HG02623 (cell line): Measurements from ENCODE around the gene FAM47A.

Source experiments
- ATAC-seq: cut with Tn5 transposase; IDR thresholded peaks from one replicate; pipeline ENCODE4 v1.9.1; 2021; ENCODE audit warnings: moderate library complexity; ENCODE audit not compliant: unreplicated experiment

FAM47A gene

DNA sequence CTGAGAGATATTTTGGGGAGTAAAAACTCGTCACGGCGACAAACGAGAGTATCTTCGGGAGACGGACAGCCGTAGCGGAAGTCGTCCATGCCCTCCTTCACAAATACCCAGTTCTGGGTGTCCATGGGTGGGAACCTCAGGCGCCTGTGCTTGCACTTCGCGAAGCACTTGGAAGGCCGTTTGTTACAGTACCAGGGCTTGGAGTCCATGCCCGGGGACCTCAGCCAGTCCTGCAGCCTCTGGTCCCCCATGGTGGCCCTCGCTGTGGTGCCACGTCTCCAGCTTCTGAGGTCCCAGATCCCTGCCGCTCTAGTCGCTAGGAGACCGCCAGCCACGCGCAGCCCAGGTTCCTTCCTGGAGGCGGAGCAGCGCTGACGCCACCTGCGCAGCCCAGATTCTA is at the start of gene FAM47A:
TSS of gene FAM47A (minus strand) at position 287 of the 400 bp plus-strand sequence. CDS start at position 251, 36 bp downstream.
- no peak for ATAC-seq

DNA sequence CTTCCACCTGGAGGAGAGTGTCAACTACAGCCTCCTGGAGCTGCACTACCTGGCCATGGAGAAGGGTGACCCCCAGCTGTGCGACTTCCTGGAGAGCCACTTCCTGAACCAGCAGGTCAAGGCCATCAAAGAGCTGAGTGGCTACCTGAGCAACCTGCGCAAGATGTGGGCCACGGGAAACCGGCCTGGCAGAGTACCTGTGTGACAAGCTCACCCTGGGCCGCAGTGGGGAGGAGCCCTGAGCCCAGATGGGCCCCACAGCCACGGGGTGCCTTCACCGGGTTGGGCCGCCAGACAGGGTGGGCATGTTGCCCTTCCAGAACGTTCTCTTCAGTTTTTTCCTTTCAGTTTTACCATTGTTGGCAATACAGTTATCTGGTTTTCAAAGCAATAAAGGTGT is 15.2 kb upstream of the FAM47A start:
- ATAC-seq = no peak

DNA sequence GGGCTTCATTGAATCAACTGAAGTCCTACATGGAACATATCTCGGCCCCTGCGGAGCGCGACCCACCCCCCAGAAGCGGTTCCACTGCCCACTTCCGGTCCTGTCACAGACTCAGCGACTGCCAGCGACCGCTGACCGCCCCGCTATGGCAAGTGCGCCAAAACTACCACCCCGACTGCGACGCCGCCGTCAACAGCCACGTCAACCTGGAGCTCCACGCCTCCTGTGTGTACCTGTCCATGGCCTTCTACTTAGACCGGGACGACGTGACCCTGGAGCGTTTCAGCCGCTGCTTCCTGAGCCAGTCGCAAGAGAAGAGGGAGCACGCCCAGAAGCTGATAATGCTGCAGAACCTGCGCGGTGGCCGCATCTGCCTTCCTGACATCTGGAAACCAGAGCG is 14.8 kb upstream of the FAM47A start:
- ATAC-seq = no peak

DNA sequence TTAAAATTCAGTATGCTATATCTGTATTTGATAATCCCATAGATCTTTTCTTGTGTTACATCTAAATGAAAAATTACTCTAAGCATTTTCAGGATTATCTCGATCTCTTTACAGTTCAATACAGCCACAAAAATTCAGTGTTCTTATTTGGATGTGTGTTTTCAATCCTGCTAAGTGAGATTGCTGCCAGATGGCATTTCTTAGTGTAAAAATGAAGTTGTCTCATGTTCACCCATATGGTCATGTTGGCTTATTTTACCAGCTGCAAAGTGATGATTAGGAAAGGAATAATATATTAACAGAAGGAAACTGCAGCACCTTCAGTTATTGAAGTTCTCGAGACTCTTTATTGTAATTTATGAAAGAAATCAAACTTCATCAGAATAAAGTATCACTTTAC is 12.1 kb upstream of the FAM47A start:
- no peak for ATAC-seq

DNA sequence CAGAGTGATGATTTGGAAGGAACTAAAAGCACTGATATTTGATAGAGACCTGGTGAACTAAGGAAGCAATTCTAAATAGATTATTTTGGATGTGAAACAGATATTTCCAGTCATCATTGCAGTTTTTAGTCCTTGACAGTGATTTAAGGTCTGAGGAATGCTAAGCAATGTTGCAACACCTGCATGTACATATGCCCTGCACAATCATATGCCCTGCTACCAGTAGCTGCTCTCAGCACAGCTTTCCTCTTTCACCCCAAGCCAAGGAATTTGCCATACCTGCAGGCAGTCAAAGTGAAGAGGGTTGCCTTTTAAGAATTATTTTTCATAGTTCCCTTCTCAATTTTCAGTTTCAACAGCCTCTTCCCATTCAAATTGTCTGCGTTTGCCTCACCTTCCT is 8.7 kb upstream of the FAM47A start:
- no peak for ATAC-seq

DNA sequence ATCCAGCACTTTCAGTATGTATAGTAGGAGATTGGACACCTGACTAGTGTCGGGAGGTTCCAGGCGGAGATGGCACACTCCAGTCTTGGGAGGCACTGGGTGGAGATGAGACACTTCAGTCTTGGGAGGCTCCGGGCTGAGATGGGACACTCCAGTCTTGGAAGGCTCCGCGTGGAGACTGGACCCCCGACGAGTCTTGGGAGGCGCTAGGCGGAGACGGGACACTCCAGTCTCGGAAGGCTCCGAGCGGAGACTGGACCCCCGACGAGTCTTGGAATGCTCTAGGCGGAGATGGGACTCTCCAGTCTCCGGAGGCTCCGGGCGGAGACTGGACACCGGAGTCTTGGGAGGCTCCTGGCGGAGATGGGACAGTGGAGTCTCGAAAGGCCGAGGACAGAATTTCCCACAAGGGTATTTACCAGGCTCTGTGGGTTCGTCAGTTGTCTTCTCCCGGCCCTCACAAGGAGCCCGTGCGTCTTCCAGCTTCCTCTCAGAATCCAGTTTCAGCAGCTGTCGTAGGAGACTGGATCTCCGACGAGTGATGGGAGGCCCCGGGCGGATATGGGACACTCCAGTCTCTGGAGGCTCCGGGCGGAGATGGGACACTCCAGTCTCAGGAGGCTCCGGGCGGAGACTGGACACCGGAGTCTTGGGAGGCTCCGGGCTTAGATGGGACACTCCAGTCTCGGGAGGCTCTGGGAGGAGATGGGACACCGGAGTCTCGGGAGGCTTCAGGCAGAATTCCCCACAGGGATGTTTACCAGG is 952 bp downstream of the FAM47A start:
- ATAC-seq = no peak

DNA sequence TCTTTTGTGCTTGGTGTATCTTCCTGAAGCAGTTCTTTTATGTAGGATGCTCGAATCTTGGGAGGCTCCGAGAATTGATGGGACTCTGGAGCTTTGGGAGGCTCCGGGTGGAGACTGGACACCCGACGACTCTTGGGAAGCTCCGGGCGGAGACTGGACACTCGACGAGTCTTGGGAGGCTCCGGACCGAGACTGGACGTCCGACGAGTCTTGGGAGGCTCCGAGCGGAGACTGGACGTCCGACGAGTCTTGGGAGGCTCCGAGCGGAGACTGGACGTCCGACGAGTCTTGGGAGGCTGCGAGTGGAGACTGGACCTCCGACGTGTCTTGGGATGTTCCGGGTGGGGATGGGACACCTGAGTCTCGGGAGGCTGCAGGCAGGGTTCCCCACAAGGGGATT is 1.6 kb downstream of the FAM47A start:
- no peak for ATAC-seq

DNA sequence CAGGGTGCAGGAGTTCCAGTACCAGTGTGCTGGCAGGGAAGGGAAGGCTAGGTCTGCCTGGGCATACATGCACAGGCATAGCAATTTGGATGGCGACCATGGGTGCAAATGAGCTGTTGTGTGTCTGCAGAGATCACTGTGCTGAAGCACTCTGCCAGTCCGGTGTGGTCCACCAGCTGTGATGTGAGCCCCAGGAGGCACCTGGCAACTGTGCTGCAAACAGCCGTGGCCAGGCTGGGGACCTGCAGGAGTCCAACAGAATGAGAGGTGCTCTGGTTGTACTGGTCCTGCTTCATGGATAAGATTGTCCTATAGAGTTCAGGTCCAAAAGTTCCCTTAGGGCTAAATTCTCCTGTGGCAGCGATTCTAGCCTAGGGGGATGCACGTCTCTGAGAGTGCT is 6.1 kb downstream of the FAM47A start:
- ATAC-seq = no peak

DNA sequence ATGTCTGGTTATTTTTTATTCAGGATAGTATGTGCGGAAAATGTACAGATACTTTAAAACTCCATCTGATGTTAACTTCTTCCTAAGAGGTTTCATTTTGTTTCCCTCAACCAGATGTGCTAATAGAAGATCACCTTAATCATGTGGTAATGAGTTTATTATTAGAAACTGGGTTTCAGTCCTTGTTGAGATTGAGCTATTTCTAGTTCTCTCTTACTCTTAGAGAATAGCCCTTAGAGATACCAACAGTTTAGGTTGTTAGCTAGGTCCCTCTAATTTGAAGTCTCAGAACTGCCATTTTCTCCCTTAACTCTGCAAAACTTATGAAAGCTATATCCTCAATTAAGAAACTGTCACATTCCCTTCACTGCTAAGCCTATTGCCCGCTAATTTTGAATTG is 13.0 kb downstream of the FAM47A start:
- no peak for ATAC-seq

DNA sequence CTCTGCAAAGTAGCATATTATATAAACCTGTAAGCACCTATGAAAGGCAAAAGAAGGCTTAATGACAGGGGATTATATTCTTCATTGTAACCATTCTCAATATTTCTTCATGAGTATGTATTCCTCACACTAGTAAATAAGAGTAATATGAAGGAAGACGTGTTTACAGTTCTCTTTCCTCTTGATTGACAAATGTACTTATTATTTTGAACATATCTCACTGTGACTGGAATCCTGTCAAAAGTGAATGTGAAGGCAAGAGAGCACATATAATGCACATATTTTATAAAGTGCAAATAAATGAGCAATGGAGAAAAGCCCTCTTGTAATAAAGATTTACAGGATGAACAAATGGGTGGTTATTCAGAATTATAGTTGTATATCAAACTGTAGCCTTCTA is 19.7 kb downstream of the FAM47A start:
- no peak for ATAC-seq
